HG03432 (cell line): Measurements from ENCODE around the gene ANKLE2.

Experiments
- ATAC-seq: cut with Tn5 transposase; IDR thresholded peaks from one replicate; pipeline ENCODE4 v1.9.1; 2021; ENCODE audit warnings: mild to moderate bottlenecking, moderate library complexity; ENCODE audit not compliant: unreplicated experiment

ANKLE2 gene

GRCh38 chr12:132747896-132748295 lies 13.7 kb downstream of the ANKLE2 start:
- ATAC-seq: no peak

- ATAC-seq: no peak
Measured at GRCh38 chr12:132747395-132747794, 14.2 kb downstream of the ANKLE2 start.

GRCh38 chr12:132746613-132747012 lies 15.0 kb downstream of the ANKLE2 start:
- no peak for ATAC-seq

GRCh38 chr12:132743831-132744230 lies 17.8 kb downstream of the ANKLE2 start:
- ATAC-seq: no peak

DNA sequence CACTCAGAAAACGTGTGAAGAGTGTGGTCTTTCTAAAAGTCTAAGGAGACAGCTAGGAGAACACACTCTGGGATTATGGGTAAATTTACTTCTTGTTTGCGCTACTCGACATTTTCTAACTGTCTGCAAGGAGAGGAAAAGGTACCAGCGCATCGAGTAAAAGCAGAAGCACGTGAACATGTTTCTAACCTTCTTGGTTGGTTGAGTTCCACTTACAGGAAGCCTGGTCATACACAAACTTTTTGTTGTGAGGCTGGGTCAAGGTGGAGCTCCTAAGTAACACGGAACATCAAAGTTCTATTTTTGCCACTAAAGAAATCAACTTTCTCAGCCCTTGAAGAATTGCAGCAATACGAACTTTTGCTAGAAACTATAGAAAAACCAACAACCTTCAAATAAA lies 20.0 kb downstream of the ANKLE2 start:
- no peak for ATAC-seq

- ATAC-seq: no peak
Measured at GRCh38 chr12:132740652-132741051, 21.0 kb downstream of the ANKLE2 start.

- no peak for ATAC-seq
Measured at GRCh38 chr12:132740313-132740646, 21.4 kb downstream of the ANKLE2 start.

DNA sequence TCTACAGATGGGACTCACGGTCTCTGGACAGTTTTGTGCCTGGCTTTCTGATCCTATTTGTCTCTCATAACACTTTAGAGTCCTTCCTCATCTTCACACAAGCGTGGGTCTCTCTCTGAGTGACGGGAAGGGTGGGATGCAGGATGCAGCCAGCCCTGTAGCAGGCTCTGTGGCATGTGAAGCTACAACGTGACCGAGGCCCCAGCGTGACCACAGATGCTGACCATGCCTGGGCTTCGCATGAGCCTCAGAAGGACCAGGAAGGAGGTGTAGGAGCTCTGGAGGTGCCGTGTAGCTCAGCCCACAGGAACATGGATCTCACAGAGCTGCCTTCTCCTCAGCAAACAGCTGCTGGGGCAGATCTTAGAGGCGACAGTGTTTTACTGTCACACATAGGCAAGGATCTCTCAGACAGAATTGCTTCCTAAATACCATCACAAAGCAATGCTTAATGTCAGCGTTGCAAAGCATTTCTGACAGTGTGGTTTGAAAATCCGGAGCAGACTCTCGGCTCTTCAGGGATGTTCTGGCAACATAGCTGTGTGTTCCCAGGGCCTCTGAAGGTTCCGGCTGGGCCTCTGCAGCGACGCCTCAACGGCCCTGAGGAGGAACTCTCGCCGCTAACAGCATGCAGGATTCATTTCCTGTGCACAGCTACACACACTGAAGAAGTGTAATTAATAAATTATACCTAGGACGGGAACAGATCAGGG lies 21.9 kb downstream of the ANKLE2 start:
- no peak for ATAC-seq

DNA sequence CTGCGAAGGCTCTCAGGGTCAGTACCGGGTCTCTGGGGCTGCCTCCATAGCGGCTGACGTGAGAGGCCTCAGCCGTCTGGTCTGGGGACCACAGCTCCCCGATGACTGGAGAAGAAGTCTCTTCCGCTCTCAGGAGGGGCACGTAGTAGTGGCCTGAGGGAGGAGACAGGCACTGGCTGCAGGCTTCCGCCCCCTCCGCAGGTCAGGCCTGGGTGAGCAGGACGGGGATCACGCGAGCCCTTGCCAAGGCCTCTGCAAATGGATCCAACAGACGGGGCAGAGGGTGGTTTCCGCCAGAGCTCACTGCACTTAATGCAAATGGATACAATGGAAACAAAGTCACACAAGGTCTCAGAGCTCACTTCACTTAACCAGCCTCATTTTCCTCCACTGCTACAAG lies 24.7 kb downstream of the ANKLE2 start:
- no peak for ATAC-seq

GRCh38 chr12:132736378-132736777 lies 25.3 kb downstream of the ANKLE2 start:
- ATAC-seq: no peak

- ATAC-seq: no peak
Measured at GRCh38 chr12:132735496-132735895, 26.1 kb downstream of the ANKLE2 start.

DNA sequence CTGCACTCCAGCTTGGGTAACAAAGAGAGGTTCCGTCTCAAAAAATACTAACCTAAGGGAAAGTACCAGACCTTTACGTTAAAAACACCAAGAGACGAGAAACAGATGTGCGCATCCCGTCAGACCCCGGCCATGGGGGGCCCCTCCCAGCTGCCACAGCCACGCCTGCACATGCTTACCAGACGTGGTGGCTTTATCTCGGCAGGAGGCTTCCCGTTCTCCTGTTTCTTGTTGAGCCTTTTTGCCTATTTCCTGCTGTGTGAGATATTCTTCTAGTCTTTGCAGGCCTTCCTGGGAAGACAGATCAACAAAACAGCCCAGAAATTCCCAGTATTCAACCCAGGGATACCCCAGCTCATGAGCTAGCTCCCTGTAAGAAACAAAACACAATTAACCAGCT lies 27.4 kb downstream of the ANKLE2 start:
- no peak for ATAC-seq

DNA sequence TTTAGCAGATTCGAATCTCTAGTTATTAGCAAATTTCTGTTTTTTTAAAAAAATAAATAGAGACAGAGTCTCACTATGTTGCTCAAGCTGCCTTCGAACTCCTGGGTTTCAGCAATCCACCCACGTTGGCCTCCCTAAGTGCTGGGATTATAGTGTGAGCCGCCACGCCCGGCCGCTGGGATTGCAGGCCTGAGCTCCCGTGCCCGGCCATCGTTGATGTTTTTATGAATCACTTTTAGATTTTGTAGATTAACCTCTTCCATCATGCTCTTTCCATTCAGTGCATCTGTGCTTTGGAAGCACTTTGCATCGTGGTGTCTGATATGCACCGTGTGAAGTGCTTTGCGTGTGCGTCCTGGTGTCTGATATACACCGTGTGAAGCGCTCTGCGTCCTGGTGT lies 30.1 kb downstream of the ANKLE2 start:
- ATAC-seq: no peak

GRCh38 chr12:132730353-132730752 lies 31.3 kb downstream of the ANKLE2 start:
- ATAC-seq: no peak

DNA sequence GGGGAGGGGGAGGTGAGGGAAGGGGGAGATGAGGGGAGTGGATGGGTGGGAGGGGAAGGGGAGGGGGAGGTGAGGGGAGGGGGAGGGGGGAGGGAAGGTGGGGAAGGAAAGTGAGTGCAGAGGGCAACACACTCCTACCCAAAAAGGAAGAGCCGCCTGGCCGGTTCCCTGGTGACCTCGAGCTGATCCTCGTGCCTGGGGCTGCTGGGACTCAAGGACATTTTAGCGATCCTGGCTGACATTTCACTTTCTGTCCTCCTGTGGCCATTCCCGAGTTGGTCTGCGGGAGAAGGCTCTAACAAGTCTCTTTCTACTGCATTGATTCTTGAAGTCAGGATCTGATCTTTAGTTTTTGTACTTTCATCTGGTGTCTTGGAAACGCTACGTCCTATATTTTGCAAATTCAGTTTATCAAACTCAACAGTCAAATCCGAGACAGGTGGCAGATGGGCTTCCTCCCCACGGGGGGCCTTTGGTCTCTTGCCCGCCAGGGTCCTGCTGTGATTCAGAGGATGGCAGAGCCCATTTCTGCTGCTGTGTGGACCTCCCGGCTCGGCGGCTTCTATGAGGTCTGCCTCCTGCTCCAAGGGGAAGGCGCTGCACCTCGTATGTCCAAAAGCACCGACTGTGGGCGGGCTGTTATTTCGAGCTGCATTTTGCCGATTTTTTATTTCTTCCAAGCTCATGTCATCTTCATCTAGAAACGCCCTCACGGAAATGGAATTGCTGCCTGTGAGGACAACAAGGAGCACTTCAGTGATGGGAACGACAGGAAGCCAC lies 31.9 kb downstream of the ANKLE2 start:
- no peak for ATAC-seq

DNA sequence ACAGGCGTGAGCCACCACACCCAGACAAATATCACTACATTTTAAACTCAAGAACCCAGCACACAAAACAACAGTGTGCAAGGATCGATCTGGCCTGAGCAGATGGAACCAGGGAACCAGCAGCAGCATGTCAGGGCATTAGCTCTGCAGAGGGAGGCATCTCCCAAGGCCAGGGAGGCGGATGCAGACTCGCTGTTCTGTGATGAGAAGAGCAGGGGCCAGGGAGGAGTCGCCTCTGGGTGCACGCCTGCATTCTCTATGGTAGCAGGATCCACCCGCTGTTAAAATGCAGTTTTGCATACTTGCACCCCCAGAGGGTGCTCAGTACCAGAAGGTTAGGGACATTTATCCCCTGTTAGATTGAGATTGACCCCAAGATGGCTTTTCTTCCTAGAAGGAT lies 33.1 kb downstream of the ANKLE2 start:
- no peak for ATAC-seq

DNA sequence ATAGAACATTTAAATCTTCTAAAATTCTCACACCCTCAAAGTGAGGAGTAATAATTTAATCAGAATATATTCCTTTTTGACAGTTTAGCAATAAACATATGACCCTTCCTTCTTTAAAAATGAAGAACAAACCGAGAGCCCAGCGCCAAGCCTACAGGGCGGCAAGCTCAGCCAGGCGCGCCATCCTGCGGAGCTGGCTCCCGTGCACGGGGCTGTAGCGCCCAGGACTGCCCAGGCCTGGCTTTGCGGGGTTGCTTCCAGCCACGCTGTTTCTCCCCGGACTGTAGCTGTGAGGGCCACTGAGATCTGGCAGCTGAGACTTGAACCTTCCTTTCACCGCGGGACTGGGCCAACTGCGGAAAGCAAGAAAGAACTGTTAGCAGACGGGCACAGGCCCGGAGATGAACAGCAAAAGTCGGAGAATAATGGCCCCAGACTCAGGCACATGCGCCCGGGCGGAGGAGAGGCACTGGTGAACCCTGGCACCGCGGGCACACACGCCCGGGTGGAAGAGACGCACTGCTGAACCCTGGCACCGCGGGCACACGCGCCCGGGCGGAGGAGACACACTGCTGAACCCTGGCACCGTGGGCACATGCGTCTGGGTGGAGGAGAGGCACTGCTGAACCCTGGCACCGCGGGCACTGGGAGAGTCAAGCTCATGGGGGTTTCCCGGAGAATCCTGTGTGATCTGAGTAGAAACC lies 34.4 kb downstream of the ANKLE2 start:
- no peak for ATAC-seq

DNA sequence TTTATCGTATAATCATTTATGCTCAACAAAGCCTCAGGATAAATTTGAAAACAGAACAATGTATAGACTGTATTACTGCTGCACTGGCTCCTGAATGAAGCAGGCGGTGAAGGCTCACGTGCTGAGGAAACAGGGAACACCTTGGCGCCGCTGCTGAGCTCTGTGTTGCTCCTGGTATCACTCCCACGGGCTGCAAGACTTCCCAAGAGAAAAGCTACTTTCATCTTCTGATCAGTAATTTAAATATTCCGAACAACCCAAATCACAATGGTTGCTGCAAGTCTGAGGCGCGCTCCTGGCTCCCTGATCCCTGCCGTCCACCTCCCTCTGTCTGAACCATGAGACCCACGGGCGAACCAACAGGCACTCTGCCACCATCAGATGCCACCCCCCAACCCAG lies 35.2 kb downstream of the ANKLE2 start:
- ATAC-seq: no peak

DNA sequence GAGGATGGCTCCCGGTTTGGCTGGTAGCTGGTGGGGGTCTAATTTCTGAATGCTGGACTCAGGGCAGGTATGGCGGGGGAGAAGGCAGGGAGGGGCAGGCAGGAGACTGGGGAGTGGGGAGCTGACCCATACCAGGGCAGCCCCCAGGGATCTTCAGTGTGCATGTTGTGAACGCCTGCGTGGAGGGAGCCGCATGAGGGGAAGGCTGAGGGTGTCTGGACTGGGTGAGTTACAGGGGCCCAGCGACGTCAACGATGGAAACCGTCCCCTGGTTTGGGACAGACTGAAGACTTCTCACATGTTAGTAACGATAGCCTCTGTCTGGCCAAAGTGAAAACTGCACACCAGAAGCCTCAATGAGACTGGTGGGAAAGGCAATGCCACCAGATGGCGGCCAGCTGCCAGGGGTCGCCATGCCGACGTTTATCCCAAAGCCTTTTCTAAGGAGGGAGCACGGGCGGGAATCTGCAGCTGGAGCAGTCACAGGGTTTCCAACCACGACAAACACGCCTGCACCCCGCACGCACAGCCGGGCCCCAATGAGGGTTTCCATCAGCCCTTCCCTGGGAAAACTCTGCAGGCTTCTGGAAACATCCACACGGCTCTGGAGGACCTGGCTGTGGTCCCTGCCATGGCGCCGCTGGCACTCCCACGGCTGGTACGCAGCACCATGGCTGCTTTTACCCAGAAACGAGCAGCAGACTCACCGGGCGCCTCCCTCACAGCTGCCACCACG lies 37.0 kb downstream of the ANKLE2 start:
- no peak for ATAC-seq

DNA sequence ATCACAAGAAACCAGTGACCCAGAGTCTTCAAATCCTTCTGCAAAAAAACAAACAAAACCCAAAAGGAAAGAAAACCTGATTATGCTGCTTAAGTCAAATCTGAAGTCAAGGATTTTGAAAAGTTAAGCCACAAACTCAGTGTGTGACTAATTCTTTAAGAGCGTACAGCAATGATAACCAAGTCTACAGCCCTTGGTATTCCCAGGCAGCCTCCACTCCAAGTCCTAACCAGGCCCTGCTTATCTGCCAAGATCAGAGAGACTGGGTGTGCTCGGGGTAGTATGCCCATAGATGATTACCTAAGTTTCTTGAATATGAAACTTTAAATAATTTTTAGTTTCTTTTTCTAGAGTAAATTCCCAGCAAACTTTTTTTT lies 37.9 kb downstream of the ANKLE2 start:
- ATAC-seq: no peak

GRCh38 chr12:132723015-132723763 lies 38.4 kb downstream of the ANKLE2 start:
- no peak for ATAC-seq
